ENCODE measurements around the gene HSPB7. TPM values are rescaled to one million over a fixed set of nuclear protein-coding genes. Genes with fewer than 3 reads are reported as not detected.

The HSPB7 gene
- total and polyA plus RNA-seq, 4 donors: 0.28 to 1.4 (median 0.35) TPM

DNA sequence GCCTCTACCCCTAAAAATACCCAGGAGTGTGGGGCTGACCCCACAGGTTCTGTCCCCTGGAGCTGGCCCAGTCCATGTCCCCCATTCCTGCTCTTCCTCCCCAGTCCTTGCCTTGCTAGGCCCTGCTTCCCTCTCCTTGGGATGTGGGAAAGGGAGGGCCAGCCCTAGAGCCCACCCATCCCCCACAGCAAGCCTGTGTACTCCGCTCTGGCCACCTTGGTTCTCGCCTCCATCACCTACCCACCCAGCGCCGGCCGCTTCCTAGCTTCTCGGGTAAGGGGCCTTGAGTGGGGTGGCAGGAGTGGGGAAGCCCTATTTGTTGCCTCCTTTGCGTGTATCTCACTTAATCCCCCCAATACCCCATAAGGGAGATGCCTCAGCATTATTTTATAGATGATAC lies 32.5 kb upstream of the HSPB7 start (continued):
- no peak for TF ChIP-seq TAF1 (conservative IDR thresholded peaks at IDR 0.05)

DNA sequence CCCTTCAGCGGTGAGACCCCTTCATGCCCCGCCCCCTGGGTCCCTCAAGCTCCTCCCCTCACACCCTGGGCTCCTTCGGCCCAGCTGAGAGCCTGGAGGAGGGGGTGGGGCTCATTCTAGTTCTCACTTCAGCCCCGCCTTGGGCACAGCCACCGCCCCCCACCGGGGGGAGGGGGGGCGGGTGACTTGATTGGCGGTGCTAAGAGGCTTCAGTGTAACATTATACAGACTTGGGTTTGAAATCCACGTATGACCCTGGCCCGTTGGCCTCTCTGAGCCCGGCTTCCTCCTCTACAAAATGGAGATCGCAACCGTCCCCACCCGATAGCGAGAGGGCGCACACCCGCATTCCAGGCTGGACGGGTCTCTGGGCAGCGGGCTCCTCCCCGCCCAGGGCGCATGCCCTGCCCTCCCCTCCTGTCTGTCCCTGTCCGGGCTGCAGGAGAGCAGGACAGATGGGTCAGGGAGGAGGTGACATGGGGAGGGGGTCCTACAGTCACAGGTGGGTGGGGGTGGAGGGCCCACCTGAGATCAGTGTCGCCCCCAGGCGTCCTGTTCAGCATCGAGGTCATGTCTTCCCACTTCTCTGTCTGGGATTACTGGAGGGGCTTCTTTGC lies 30.8 kb upstream of the HSPB7 start:
- peak overlapping the region in 1 of 3 donors; percentile 4 for H3K4me3 ChIP-seq (ENCODE audit: low read depth in 1 of 3, low read length in 3 of 3)
- no peak overlapping the region for H3K27ac ChIP-seq (ENCODE audit: low read depth in 1 of 2, low read length in 2 of 2)
- no peak overlapping the region for H3K9ac ChIP-seq (ENCODE audit: low read depth in 1 of 2, low read length in 2 of 2)
- H3K9me3 ChIP-seq (ENCODE audit: control insufficient read depth in 4 of 4, low read length in 3 of 4): no peaks in the 10 kb centered on the region
- H3K36me3 ChIP-seq (ENCODE audit: control insufficient read depth in 4 of 4, insufficient read depth in 3 of 4, low read depth in 1 of 4, low read length in 3 of 4): no peaks in the 10 kb centered on the region
- DNase-seq (ENCODE audit: low spot score): peak; percentile 57
- H3K4me1 ChIP-seq (ENCODE audit: control insufficient read depth in 4 of 4, insufficient read depth in 4 of 4, low read length in 3 of 4): peaks cover 0 to 6% (median 2%) of the 10 kb centered on the region in 4 donors
- WGBS: 8% methylated on average over 25 of the region's 25 CpGs
- TF ChIP-seq, protein P1, sequence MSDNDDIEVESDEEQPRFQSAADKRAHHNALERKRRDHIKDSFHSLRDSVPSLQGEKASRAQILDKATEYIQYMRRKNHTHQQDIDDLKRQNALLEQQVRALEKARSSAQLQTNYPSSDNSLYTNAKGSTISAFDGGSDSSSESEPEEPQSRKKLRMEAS (IDR thresholded peaks at IDR 0.05): no peak
- H3K27me3 ChIP-seq (ENCODE audit: control insufficient read depth in 4 of 4, insufficient read depth in 4 of 4, low read length in 3 of 4): no peaks in the 10 kb centered on the region

DNA sequence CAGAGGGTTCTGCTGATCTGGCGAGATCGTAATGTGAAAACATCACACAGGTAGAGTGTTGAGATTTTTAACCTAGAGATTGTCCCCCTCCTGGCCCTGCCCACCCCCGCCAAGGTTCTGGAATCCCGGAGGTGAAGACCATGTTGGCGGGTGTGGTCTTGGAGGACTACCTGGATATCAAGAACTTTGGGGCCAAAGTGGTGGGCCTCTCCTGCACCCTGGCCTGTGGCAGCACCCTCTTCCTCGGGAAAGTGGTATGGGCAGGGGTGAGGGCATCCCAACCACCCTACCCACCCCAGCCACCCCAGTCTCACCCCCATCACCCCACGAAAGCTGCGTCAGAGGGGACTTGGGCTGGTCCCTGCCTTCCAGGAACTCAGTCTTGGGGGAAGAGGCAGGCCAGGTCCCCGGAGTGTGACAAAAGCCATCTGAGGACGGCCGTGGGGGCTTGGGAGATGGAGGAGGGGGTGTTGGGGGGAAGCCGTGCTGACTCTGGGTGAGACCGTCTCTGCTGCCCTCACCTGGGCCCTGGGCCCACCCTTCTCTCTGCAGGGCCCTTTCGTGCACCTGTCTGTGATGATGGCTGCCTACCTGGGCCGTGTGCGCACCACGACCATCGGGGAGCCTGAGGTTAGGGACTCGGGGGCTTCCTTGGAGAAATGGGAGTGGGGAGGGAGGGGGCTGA lies 30.1 kb upstream of the HSPB7 start:
- Histone ChIP-seq H3K9me3 (ENCODE audit: control insufficient read depth in 4 of 4, low read length in 3 of 4) (no peaks in the 10 kb centered on the region), H3K36me3 (ENCODE audit: control insufficient read depth in 4 of 4, insufficient read depth in 3 of 4, low read depth in 1 of 4, low read length in 3 of 4) (no peaks in the 10 kb centered on the region), H3K27me3 (ENCODE audit: control insufficient read depth in 4 of 4, insufficient read depth in 4 of 4, low read length in 3 of 4) (no peaks in the 10 kb centered on the region), H3K4me3 (ENCODE audit: low read depth in 1 of 3, low read length in 3 of 3) (no peak overlapping the region), H3K4me1 (ENCODE audit: control insufficient read depth in 4 of 4, insufficient read depth in 4 of 4, low read length in 3 of 4) (peaks cover 0 to 6% (median 2%) of the 10 kb centered on the region in 4 donors), H3K27ac (ENCODE audit: low read depth in 1 of 2, low read length in 2 of 2) (no peak overlapping the region), H3K9ac (ENCODE audit: low read depth in 1 of 2, low read length in 2 of 2) (no peak overlapping the region)
- no peak for DNase-seq (ENCODE audit: low spot score)
- TF ChIP-seq SP1 (IDR thresholded peaks at IDR 0.05): no peak
- no peak for TF ChIP-seq GABPA (IDR thresholded peaks at IDR 0.05 in 1 of 2, conservative IDR thresholded peaks at IDR 0.05 in 1 of 2)
- TF ChIP-seq, protein P2, sequence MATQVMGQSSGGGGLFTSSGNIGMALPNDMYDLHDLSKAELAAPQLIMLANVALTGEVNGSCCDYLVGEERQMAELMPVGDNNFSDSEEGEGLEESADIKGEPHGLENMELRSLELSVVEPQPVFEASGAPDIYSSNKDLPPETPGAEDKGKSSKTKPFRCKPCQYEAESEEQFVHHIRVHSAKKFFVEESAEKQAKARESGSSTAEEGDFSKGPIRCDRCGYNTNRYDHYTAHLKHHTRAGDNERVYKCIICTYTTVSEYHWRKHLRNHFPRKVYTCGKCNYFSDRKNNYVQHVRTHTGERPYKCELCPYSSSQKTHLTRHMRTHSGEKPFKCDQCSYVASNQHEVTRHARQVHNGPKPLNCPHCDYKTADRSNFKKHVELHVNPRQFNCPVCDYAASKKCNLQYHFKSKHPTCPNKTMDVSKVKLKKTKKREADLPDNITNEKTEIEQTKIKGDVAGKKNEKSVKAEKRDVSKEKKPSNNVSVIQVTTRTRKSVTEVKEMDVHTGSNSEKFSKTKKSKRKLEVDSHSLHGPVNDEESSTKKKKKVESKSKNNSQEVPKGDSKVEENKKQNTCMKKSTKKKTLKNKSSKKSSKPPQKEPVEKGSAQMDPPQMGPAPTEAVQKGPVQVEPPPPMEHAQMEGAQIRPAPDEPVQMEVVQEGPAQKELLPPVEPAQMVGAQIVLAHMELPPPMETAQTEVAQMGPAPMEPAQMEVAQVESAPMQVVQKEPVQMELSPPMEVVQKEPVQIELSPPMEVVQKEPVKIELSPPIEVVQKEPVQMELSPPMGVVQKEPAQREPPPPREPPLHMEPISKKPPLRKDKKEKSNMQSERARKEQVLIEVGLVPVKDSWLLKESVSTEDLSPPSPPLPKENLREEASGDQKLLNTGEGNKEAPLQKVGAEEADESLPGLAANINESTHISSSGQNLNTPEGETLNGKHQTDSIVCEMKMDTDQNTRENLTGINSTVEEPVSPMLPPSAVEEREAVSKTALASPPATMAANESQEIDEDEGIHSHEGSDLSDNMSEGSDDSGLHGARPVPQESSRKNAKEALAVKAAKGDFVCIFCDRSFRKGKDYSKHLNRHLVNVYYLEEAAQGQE (IDR thresholded peaks at IDR 0.05): no peak
- TF ChIP-seq HNF4A (conservative IDR thresholded peaks at IDR 0.05): no peak
- WGBS: 76% methylated on average over 19 of the region's 19 CpGs

DNA sequence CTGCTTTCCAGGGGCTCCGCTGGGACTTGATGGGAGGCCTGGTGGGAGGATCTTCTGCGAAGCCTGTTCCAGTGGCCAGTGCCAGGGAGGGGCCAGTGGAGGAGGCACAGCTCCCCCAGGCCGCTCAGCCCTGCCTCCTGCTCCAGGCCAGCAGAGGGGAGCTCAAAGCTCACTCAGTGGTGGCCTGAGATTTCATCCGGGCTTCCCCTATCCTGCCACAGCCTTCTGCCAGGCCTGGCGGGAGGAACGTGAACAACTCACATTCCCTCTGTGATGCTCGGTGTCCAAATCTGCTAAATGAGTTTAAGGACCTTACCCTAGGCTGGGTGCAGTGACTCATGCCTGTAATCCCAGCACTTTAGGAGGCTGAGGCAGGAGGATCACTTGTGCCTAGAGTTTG lies 29.0 kb upstream of the HSPB7 start:
- H3K9me3 ChIP-seq (ENCODE audit: control insufficient read depth in 4 of 4, low read length in 3 of 4): no peaks in the 10 kb centered on the region
- WGBS: 74% methylated on average over 7 of the region's 7 CpGs
- no peaks in the 10 kb centered on the region for H3K27me3 ChIP-seq (ENCODE audit: control insufficient read depth in 4 of 4, insufficient read depth in 4 of 4, low read length in 3 of 4)
- no peak overlapping the region for H3K27ac ChIP-seq (ENCODE audit: low read depth in 1 of 2, low read length in 2 of 2)
- DNase-seq (ENCODE audit: low spot score): no peak
- H3K9ac ChIP-seq (ENCODE audit: low read depth in 1 of 2, low read length in 2 of 2): no peak overlapping the region
- H3K36me3 ChIP-seq (ENCODE audit: control insufficient read depth in 4 of 4, insufficient read depth in 3 of 4, low read depth in 1 of 4, low read length in 3 of 4): no peaks in the 10 kb centered on the region
- H3K4me1 ChIP-seq (ENCODE audit: control insufficient read depth in 4 of 4, insufficient read depth in 4 of 4, low read length in 3 of 4): peaks cover 0 to 6% (median 2%) of the 10 kb centered on the region in 4 donors
- H3K4me3 ChIP-seq (ENCODE audit: low read depth in 1 of 3, low read length in 3 of 3): no peak overlapping the region
- TF ChIP-seq NR2F2 (IDR thresholded peaks at IDR 0.05): no peak
- TF ChIP-seq YY1 (IDR thresholded peaks at IDR 0.05): no peak
- TF ChIP-seq, protein P1 (IDR thresholded peaks at IDR 0.05): no peak
- no peak for TF ChIP-seq RXRA (IDR thresholded peaks at IDR 0.05)
- TF ChIP-seq HNF4A (conservative IDR thresholded peaks at IDR 0.05): no peak
- TF ChIP-seq EGR1 (IDR thresholded peaks at IDR 0.05; ENCODE audit: low read depth in 2 of 2): no peak
- TF ChIP-seq SP1 (IDR thresholded peaks at IDR 0.05): no peak
- no peak for TF ChIP-seq FOXA2 (IDR thresholded peaks at IDR 0.05)
- TF ChIP-seq HNF4G (IDR thresholded peaks at IDR 0.05): no peak
- TF ChIP-seq GABPA (IDR thresholded peaks at IDR 0.05 in 1 of 2, conservative IDR thresholded peaks at IDR 0.05 in 1 of 2): no peak
- TF ChIP-seq, protein P3, sequence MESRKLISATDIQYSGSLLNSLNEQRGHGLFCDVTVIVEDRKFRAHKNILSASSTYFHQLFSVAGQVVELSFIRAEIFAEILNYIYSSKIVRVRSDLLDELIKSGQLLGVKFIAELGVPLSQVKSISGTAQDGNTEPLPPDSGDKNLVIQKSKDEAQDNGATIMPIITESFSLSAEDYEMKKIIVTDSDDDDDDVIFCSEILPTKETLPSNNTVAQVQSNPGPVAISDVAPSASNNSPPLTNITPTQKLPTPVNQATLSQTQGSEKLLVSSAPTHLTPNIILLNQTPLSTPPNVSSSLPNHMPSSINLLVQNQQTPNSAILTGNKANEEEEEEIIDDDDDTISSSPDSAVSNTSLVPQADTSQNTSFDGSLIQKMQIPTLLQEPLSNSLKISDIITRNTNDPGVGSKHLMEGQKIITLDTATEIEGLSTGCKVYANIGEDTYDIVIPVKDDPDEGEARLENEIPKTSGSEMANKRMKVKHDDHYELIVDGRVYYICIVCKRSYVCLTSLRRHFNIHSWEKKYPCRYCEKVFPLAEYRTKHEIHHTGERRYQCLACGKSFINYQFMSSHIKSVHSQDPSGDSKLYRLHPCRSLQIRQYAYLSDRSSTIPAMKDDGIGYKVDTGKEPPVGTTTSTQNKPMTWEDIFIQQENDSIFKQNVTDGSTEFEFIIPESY (IDR thresholded peaks at IDR 0.05): no peak
- TF ChIP-seq, protein P4, sequence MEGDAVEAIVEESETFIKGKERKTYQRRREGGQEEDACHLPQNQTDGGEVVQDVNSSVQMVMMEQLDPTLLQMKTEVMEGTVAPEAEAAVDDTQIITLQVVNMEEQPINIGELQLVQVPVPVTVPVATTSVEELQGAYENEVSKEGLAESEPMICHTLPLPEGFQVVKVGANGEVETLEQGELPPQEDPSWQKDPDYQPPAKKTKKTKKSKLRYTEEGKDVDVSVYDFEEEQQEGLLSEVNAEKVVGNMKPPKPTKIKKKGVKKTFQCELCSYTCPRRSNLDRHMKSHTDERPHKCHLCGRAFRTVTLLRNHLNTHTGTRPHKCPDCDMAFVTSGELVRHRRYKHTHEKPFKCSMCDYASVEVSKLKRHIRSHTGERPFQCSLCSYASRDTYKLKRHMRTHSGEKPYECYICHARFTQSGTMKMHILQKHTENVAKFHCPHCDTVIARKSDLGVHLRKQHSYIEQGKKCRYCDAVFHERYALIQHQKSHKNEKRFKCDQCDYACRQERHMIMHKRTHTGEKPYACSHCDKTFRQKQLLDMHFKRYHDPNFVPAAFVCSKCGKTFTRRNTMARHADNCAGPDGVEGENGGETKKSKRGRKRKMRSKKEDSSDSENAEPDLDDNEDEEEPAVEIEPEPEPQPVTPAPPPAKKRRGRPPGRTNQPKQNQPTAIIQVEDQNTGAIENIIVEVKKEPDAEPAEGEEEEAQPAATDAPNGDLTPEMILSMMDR (IDR thresholded peaks at IDR 0.05; ENCODE audit: low read depth, low read length, missing input control): no peak
